Breast epithelium (tissue), 4 donors: ENCODE results near the gene MC1R. TPM values are rescaled to one million over a fixed set of nuclear protein-coding genes. Genes with fewer than 3 reads are reported as not detected.

Experiments
- DNase-seq, 2 donors: peaks; one replicate each; pipeline ENCODE4 v3.0.0-alpha.2; 2019; ENCODE audit warnings: low spot score in 2 of 2
- H3K27ac ChIP-seq, 2 donors: fragments of 200-600 bp; sonication (generic) in 1 of 2; one replicate each; pipeline ENCODE4 v1.5.1; 2016 to 2019; ENCODE audit warnings: mild to moderate bottlenecking in 1 of 2
- H3K27me3 ChIP-seq, 2 donors: fragments of 200-600 bp; sonication (generic) in 1 of 2; one replicate each; pipeline versions ENCODE4 v1.5.1 to v1.6.0; 2017 to 2019; ENCODE audit warnings: control low read depth in 1 of 2, mild to moderate bottlenecking in 1 of 2
- H3K36me3 ChIP-seq: fragments of 200-600 bp; one replicate; pipeline ENCODE4 v1.5.1; 2019
- H3K4me1 ChIP-seq, 2 donors: fragments of 200-600 bp; sonication (generic); one replicate each; pipeline ENCODE4 v1.5.1; 2016 to 2019; ENCODE audit warnings: control low read depth in 1 of 2
- H3K4me3 ChIP-seq, 3 donors: fragments of 200-600 bp; sonication (generic); 1 replicate in 2 of 3; 2 replicates in 1 of 3; pipeline ENCODE4 v1.5.1; 2016 to 2019; ENCODE audit warnings: mild to moderate bottlenecking in 3 of 3, moderate library complexity in 2 of 3
- H3K9me3 ChIP-seq, 2 donors: fragments of 200-600 bp; sonication (generic) in 1 of 2; one replicate each; pipeline ENCODE4 v1.5.1; 2016 to 2019; ENCODE audit warnings: control low read depth in 1 of 2
- POLR2A ChIP-seq: fragments of 450-650 bp; IDR thresholded peaks from one replicate; pipeline ENCODE4 v1.6.1; 2016; ENCODE audit warnings: antibody characterized with exemption, mild to moderate bottlenecking, moderate library complexity
- POLR2AphosphoS5 ChIP-seq, 3 donors: sonication (generic); formaldehyde crosslinking; IDR thresholded peaks; one replicate each; pipeline ENCODE4 v1.6.1; 2017; ENCODE audit warnings: antibody characterized with exemption in 3 of 3
- intact Hi-C: fragments of 100-400 bp; cut with DNase I; formaldehyde crosslinking; loops from one replicate; pipeline ENCODE4 v1.15.1; 2023; ENCODE audit warnings: low total_unique reads
- total RNA-seq, 3 donors: library from RNA; depleted of rRNA; stranded (reverse); fragments of >200 nt; gene quantifications; one replicate each; pipeline ENCODE4 v1.1.0, GENCODE V29; 2016
- TF ChIP-seq, protein P1 (sequence below), 3 donors: fragments of 450-650 bp; IDR thresholded peaks; one replicate each; pipeline ENCODE4 v1.5.1; 2016 to 2017; ENCODE audit warnings: antibody characterized with exemption in 3 of 3, mild to moderate bottlenecking in 3 of 3, moderate library complexity in 3 of 3

Gene MC1R
- total RNA-seq, 3 donors from 2014 or later, result 3.7 to 7.2 (median 3.8) TPM

GRCh38 chr16:89907055-89907814, 11.4 kb upstream of the MC1R start:
- TF ChIP-seq, protein P1, sequence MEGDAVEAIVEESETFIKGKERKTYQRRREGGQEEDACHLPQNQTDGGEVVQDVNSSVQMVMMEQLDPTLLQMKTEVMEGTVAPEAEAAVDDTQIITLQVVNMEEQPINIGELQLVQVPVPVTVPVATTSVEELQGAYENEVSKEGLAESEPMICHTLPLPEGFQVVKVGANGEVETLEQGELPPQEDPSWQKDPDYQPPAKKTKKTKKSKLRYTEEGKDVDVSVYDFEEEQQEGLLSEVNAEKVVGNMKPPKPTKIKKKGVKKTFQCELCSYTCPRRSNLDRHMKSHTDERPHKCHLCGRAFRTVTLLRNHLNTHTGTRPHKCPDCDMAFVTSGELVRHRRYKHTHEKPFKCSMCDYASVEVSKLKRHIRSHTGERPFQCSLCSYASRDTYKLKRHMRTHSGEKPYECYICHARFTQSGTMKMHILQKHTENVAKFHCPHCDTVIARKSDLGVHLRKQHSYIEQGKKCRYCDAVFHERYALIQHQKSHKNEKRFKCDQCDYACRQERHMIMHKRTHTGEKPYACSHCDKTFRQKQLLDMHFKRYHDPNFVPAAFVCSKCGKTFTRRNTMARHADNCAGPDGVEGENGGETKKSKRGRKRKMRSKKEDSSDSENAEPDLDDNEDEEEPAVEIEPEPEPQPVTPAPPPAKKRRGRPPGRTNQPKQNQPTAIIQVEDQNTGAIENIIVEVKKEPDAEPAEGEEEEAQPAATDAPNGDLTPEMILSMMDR (IDR thresholded peaks at IDR 0.05), result no peak
- TF ChIP-seq POLR2A (no peak), POLR2AphosphoS5 (IDR thresholded peaks at IDR 0.05) (no peak)
- H3K27ac ChIP-seq, result no peak overlapping the region
- intact Hi-C loops, result no loop called here
- H3K9me3 ChIP-seq, result no peaks in the 10 kb centered on the region
- H3K4me3 ChIP-seq, result no peak overlapping the region
- H3K4me1 ChIP-seq, result no peaks in the 10 kb centered on the region
- no peaks in the 10 kb centered on the region for H3K27me3 ChIP-seq
- no peaks in the 10 kb centered on the region for H3K36me3 ChIP-seq
- DNase-seq, result no peak

- Histone ChIP-seq H3K27me3 (no peaks in the 10 kb centered on the region), H3K4me1 (no peaks in the 10 kb centered on the region), H3K36me3 (no peaks in the 10 kb centered on the region), H3K27ac (no peak overlapping the region), H3K9me3 (no peaks in the 10 kb centered on the region), H3K4me3 (no peak overlapping the region)
- intact Hi-C loops, result no loop called here
- no peak for DNase-seq
- TF ChIP-seq POLR2AphosphoS5 (IDR thresholded peaks at IDR 0.05) (no peak), POLR2A (no peak)
- TF ChIP-seq, protein P1 (IDR thresholded peaks at IDR 0.05), result no peak
Observed at GRCh38 chr16:89908236-89908635, 10.4 kb upstream of the MC1R start.

GRCh38 chr16:89909777-89910716, 8.6 kb upstream of the MC1R start:
- intact Hi-C loops, result no loop called here
- H3K36me3 ChIP-seq, result no peaks in the 10 kb centered on the region
- no peaks in the 10 kb centered on the region for H3K4me1 ChIP-seq
- TF ChIP-seq, protein P1 (IDR thresholded peaks at IDR 0.05), result peak; percentile 71 to 76 (median 75)
- no peak for TF ChIP-seq POLR2A
- TF ChIP-seq POLR2AphosphoS5 (IDR thresholded peaks at IDR 0.05), result no peak
- no peaks in the 10 kb centered on the region for H3K27me3 ChIP-seq
- peak overlapping the region; percentile 10 to 25 for H3K27ac ChIP-seq
- H3K9me3 ChIP-seq, result no peaks in the 10 kb centered on the region
- DNase-seq, result peak; percentile 53 to 69
- no peak overlapping the region for H3K4me3 ChIP-seq

DNA sequence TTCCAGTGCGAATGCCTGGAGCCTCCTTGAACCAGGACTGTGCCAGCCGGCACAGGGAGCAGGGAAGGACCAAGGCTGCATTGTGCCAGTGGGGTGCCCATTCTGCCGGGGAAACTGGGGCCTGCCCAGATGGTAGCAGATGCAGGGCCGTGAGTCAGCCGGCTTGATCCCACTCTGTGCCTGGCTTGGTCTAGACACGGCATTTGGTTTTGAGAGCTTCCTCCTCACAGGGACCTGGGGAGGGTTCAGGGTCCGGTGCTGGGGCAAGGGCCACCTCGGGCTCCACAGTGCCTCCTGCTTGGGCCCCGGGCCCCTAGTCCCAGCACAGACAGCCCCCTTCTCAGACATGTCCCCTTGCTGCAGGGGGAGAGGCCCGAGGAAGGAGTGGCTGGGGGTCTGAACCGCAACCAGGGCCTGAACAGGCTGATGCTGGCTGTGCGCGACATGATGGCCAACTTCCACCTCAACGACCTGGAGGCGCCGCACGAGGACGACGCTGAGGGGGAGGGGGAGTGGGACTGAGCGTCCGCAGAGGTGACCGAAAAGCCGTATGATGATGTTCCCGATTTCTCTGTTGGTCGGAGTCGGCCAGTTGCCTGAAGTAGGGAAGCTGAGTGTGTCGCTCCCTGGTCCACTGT, 7.8 kb upstream of the MC1R start:
- H3K27me3 ChIP-seq, result no peaks in the 10 kb centered on the region
- H3K27ac ChIP-seq, result peak overlapping the region in 1 of 2 donors; percentile 25
- no peak for DNase-seq
- no peaks in the 10 kb centered on the region for H3K9me3 ChIP-seq
- H3K36me3 ChIP-seq, result no peaks in the 10 kb centered on the region
- no peak for TF ChIP-seq POLR2AphosphoS5 (IDR thresholded peaks at IDR 0.05)
- TF ChIP-seq, protein P1 (IDR thresholded peaks at IDR 0.05), result no peak
- TF ChIP-seq POLR2A, result no peak
- intact Hi-C loops, result no loop called here
- no peak overlapping the region for H3K4me3 ChIP-seq
- no peaks in the 10 kb centered on the region for H3K4me1 ChIP-seq
